Kidney epithelial cell (primary cell): Measurements from ENCODE around the gene RGS17. TPM values are rescaled to one million over a fixed set of nuclear protein-coding genes. Genes with fewer than 3 reads are reported as not detected.

Source experiments
- DNase-seq: peaks from one replicate; pipeline ENCODE4 v3.0.0-alpha.2; 2010; ENCODE audit warnings: low read depth
- H3K27me3 ChIP-seq: 2 replicates; pipeline ENCODE4 v1.6.0; 2011; ENCODE audit warnings: low read length; ENCODE audit not compliant: control insufficient read depth, insufficient read depth
- H3K36me3 ChIP-seq: 2 replicates; pipeline ENCODE4 v1.5.1; 2011; ENCODE audit warnings: low read length; ENCODE audit not compliant: control insufficient read depth, insufficient read depth
- H3K4me3 ChIP-seq: 2 replicates; pipeline ENCODE4 v1.5.1; 2011; ENCODE audit warnings: low read depth, mild to moderate bottlenecking, control low read depth, low read length
- CTCF ChIP-seq: IDR thresholded peaks from 2 replicates; pipeline ENCODE4 v1.5.1; 2011; ENCODE audit warnings: mild to moderate bottlenecking, moderate library complexity, low read length, control low read depth, inconsistent platforms; ENCODE audit not compliant: insufficient read depth, poor library complexity, severe bottlenecking
- total RNA-seq: library from RNA; depleted of rRNA; stranded (reverse); fragments of >200 nt; gene quantifications from 2 replicates; pipeline ENCODE4 v1.2.3, GENCODE V29; 2015

The RGS17 gene
- total RNA-seq, 1 donor from 2014 or later = 11.2 TPM

- Histone ChIP-seq H3K36me3 (no peaks in the 10 kb centered on the region), H3K4me3 (no peak overlapping the region), H3K27me3 (no peaks in the 10 kb centered on the region)
- TF ChIP-seq CTCF = no peak
- DNase-seq = no peak
These were observed 31.6 kb upstream of the RGS17 start for GRCh38 chr6:153162646-153163045.

GRCh38 chr6:153162172-153162571 lies 31.1 kb upstream of the RGS17 start:
- TF ChIP-seq CTCF = no peak
- Histone ChIP-seq H3K4me3 (no peak overlapping the region), H3K27me3 (no peaks in the 10 kb centered on the region), H3K36me3 (no peaks in the 10 kb centered on the region)
- no peak for DNase-seq

GRCh38 chr6:153160221-153160620 lies 29.1 kb upstream of the RGS17 start:
- Histone ChIP-seq H3K36me3 (no peaks in the 10 kb centered on the region), H3K27me3 (no peaks in the 10 kb centered on the region), H3K4me3 (no peak overlapping the region)
- DNase-seq = no peak
- TF ChIP-seq CTCF = no peak

- no peak for TF ChIP-seq CTCF
- DNase-seq = peak; percentile 79
- Histone ChIP-seq H3K36me3 (no peaks in the 10 kb centered on the region), H3K27me3 (no peaks in the 10 kb centered on the region), H3K4me3 (peak overlapping the region; percentile 32)
These were observed 19.8 kb upstream of the RGS17 start for GRCh38 chr6:153150752-153151440.

- peak overlapping the region; percentile 32 for H3K4me3 ChIP-seq
- no peak for TF ChIP-seq CTCF
- H3K36me3 ChIP-seq = no peaks in the 10 kb centered on the region
- H3K27me3 ChIP-seq = no peaks in the 10 kb centered on the region
- no peak for DNase-seq
These were observed 19.3 kb upstream of the RGS17 start for GRCh38 chr6:153150371-153150751.

- no peaks in the 10 kb centered on the region for H3K27me3 ChIP-seq
- no peak for DNase-seq
- H3K4me3 ChIP-seq = no peak overlapping the region
- no peaks in the 10 kb centered on the region for H3K36me3 ChIP-seq
- TF ChIP-seq CTCF = no peak
These were observed 18.8 kb upstream of the RGS17 start for GRCh38 chr6:153149891-153150290.
